ENCODE results near the gene TTI1.

The TTI1 gene

GRCh38 chr20:38060536-38060935 lies 27.3 kb upstream of the TTI1 start:
- no peak for ATAC-seq
- no peak for TF ChIP-seq ZC3H10 (CRISPR knock-in tag; IDR thresholded peaks at IDR 0.05)
- TF ChIP-seq ZFP30 (CRISPR knock-in tag; IDR thresholded peaks at IDR 0.05): no peak
- TF ChIP-seq TOX (CRISPR knock-in tag; IDR thresholded peaks at IDR 0.05; ENCODE audit: borderline replicate concordance): no peak
- no peak for TF ChIP-seq ZFP3 (CRISPR knock-in tag; IDR thresholded peaks at IDR 0.05)

- TF ChIP-seq BACH2 (CRISPR knock-in tag; IDR thresholded peaks at IDR 0.05; ENCODE audit: borderline replicate concordance): no peak
- no peak for TF ChIP-seq POU6F1 (CRISPR knock-in tag; IDR thresholded peaks at IDR 0.05; ENCODE audit: borderline replicate concordance, low read depth)
- TF ChIP-seq TCF4 (CRISPR knock-in tag; IDR thresholded peaks at IDR 0.05; ENCODE audit: borderline replicate concordance): no peak
- no peak for TF ChIP-seq CREB5 (CRISPR knock-in tag; IDR thresholded peaks at IDR 0.05; ENCODE audit: low read depth)
- no peak for TF ChIP-seq GLIS3 (CRISPR knock-in tag; IDR thresholded peaks at IDR 0.05)
- no peak for TF ChIP-seq CSDC2 (CRISPR knock-in tag; IDR thresholded peaks at IDR 0.05)
- TF ChIP-seq ZNF8 (CRISPR knock-in tag; IDR thresholded peaks at IDR 0.05): no peak
- TF ChIP-seq CSRNP3 (CRISPR knock-in tag; IDR thresholded peaks at IDR 0.05): no peak
- no peak for TF ChIP-seq RARB (CRISPR knock-in tag; IDR thresholded peaks at IDR 0.05)
- TF ChIP-seq ZNF565 (CRISPR knock-in tag; conservative IDR thresholded peaks at IDR 0.05; ENCODE audit: low read depth): no peak
- TF ChIP-seq TOX (CRISPR knock-in tag; IDR thresholded peaks at IDR 0.05; ENCODE audit: borderline replicate concordance): no peak
- no peak for ATAC-seq
These were observed 26.6 kb upstream of the TTI1 start for GRCh38 chr20:38059832-38060231.

GRCh38 chr20:38057351-38057972 lies 24.2 kb upstream of the TTI1 start:
- ATAC-seq: peak; percentile 99
- TF ChIP-seq ZNF565 (CRISPR knock-in tag; conservative IDR thresholded peaks at IDR 0.05; ENCODE audit: low read depth) (no peak), ISL1 (CRISPR knock-in tag; IDR thresholded peaks at IDR 0.05) (no peak), BACH2 (CRISPR knock-in tag; IDR thresholded peaks at IDR 0.05; ENCODE audit: borderline replicate concordance) (no peak), TSHZ2 (CRISPR knock-in tag; IDR thresholded peaks at IDR 0.05) (no peak), ZC3H10 (CRISPR knock-in tag; IDR thresholded peaks at IDR 0.05) (no peak), ZNF8 (CRISPR knock-in tag; IDR thresholded peaks at IDR 0.05) (no peak), CREB5 (CRISPR knock-in tag; IDR thresholded peaks at IDR 0.05; ENCODE audit: low read depth) (no peak), ZFP3 (CRISPR knock-in tag; IDR thresholded peaks at IDR 0.05) (no peak), GLIS3 (CRISPR knock-in tag; IDR thresholded peaks at IDR 0.05) (no peak), SNAI2 (CRISPR knock-in tag; IDR thresholded peaks at IDR 0.05) (no peak)

GRCh38 chr20:38055848-38056247 lies 22.6 kb upstream of the TTI1 start:
- ATAC-seq: no peak
- TF ChIP-seq ZNF70 (CRISPR knock-in tag; IDR thresholded peaks at IDR 0.05) (no peak), BACH2 (CRISPR knock-in tag; IDR thresholded peaks at IDR 0.05; ENCODE audit: borderline replicate concordance) (no peak), ESRRG (CRISPR knock-in tag; IDR thresholded peaks at IDR 0.05) (no peak), ZNF565 (CRISPR knock-in tag; conservative IDR thresholded peaks at IDR 0.05; ENCODE audit: low read depth) (no peak), CSRNP3 (CRISPR knock-in tag; IDR thresholded peaks at IDR 0.05) (no peak), ZC3H10 (CRISPR knock-in tag; IDR thresholded peaks at IDR 0.05) (no peak), ISL1 (CRISPR knock-in tag; IDR thresholded peaks at IDR 0.05) (no peak), PPARA (CRISPR knock-in tag; IDR thresholded peaks at IDR 0.05; ENCODE audit: borderline replicate concordance) (no peak), ZFP30 (CRISPR knock-in tag; IDR thresholded peaks at IDR 0.05) (no peak), SNAI2 (CRISPR knock-in tag; IDR thresholded peaks at IDR 0.05) (no peak), TCF4 (CRISPR knock-in tag; IDR thresholded peaks at IDR 0.05; ENCODE audit: borderline replicate concordance) (no peak)
